ENCODE data around the gene IMMP1L. TPM values are rescaled to one million over a fixed set of nuclear protein-coding genes. Genes with fewer than 3 reads are reported as not detected.

The IMMP1L gene
- total and polyA plus RNA-seq, 2 donors (not counting 1 experiment from before 2014, with no cell fraction given), result 14.3 to 16.5 TPM

DNA sequence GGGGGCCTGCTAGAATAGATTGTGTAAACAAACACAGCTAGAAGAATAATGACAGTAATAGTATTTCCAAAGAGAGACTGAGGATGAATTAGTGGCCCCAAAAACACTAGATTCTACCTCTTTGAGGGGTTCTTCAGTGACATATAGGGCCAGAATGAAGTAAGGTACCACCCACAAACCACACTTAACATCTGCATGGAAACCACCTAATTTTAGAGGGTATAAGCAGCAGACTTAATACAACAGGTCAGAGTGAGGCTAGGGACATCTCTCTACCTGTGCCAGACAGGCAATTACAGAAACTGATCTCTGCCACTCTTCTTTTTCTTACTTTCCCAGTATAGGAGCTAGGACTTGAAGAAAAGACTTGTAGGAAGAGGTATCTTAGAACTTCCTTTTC lies 20.3 kb upstream of the IMMP1L start:
- no peaks in the 10 kb centered on the region for H4K20me1 ChIP-seq (ENCODE audit: control insufficient read depth, insufficient read depth, low read length, poor library complexity, severe bottlenecking)
- no peak for TF ChIP-seq EZH2 (IDR thresholded peaks at IDR 0.05; ENCODE audit: borderline replicate concordance, insufficient read depth, low read depth, low read length, poor library complexity, severe bottlenecking)
- TF ChIP-seq, protein P1, sequence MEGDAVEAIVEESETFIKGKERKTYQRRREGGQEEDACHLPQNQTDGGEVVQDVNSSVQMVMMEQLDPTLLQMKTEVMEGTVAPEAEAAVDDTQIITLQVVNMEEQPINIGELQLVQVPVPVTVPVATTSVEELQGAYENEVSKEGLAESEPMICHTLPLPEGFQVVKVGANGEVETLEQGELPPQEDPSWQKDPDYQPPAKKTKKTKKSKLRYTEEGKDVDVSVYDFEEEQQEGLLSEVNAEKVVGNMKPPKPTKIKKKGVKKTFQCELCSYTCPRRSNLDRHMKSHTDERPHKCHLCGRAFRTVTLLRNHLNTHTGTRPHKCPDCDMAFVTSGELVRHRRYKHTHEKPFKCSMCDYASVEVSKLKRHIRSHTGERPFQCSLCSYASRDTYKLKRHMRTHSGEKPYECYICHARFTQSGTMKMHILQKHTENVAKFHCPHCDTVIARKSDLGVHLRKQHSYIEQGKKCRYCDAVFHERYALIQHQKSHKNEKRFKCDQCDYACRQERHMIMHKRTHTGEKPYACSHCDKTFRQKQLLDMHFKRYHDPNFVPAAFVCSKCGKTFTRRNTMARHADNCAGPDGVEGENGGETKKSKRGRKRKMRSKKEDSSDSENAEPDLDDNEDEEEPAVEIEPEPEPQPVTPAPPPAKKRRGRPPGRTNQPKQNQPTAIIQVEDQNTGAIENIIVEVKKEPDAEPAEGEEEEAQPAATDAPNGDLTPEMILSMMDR (IDR thresholded peaks at IDR 0.05), result no peak
- Mint-ChIP-seq H3K27me3 (no peaks in the 10 kb centered on the region), H3K4me1 (no peaks in the 10 kb centered on the region), H3K4me3 (no peak overlapping the region), H3K9me3 (ENCODE audit: insufficient read depth) (no peaks in the 10 kb centered on the region), H3K27ac (no peak overlapping the region)
- H3K79me2 ChIP-seq (ENCODE audit: control insufficient read depth, insufficient read depth, low read length), result no peaks in the 10 kb centered on the region
- no peak overlapping the region for H2AFZ ChIP-seq (ENCODE audit: insufficient read depth, low read depth, low read length, poor library complexity, severe bottlenecking)
- H3K4me3 ChIP-seq (ENCODE audit: control extremely low read depth in 1 of 5, extremely low read depth in 1 of 5, insufficient read depth in 1 of 5, low read depth in 2 of 5, low read length in 4 of 5), result no peak overlapping the region
- POLR2A ChIA-PET, result no interaction called here
- ATAC-seq (ENCODE audit: low read depth) (no peak), DNase-seq (no peak)
- H3K36me3 ChIP-seq (replicated peaks in 1 of 2; ENCODE audit: control extremely low read depth in 1 of 2, control insufficient read depth in 1 of 2, extremely low read depth in 1 of 2, insufficient read depth in 2 of 2, low read length in 1 of 2), result no peaks in the 10 kb centered on the region
- no peak overlapping the region for H3K9ac ChIP-seq (ENCODE audit: low read length)
- CTCF ChIA-PET, result no interaction called here
- no peak overlapping the region for H3K4me2 ChIP-seq (replicated peaks; ENCODE audit: low read depth, low read length, poor library complexity, severe bottlenecking)
- intact Hi-C loops (cut with micrococcal nuclease), result no loop called here
- no peaks in the 10 kb centered on the region for H3K4me1 ChIP-seq (ENCODE audit: control insufficient read depth in 2 of 2, insufficient read depth in 2 of 2, low read length in 2 of 2)
- no peak overlapping the region for H3K27ac ChIP-seq (ENCODE audit: low read length in 2 of 2)
- H3K9me3 ChIP-seq (ENCODE audit: control extremely low read depth in 1 of 3, control insufficient read depth in 2 of 3, insufficient read depth in 1 of 3, low read length in 2 of 3), result peaks cover 0 to 6% (median 0%) of the 10 kb centered on the region in 3 donors
- H3K27me3 ChIP-seq (replicated peaks in 1 of 4; ENCODE audit: control extremely low read depth in 1 of 4, control insufficient read depth in 3 of 4, insufficient read depth in 4 of 4, low read length in 3 of 4), result no peaks in the 10 kb centered on the region

DNA sequence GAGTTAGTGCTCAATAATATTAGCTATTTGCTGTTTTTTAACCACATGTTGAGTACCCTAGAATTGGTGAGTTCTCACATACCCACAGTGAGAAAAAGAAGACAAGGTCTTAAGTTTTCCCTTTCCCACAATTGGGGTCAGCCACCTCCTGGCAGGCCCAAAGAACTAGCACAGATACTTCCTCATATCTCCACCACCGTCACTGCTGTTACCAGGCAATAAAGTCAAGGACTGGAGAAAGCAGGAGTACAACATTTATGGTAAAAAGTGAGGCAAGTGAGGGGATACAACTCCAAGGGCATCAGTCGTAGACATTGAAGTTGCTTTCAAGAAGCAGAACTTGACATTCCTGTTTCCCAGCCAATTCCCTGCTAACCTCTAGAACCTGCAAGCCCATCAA lies 19.8 kb upstream of the IMMP1L start:
- no peak overlapping the region for H2AFZ ChIP-seq (ENCODE audit: insufficient read depth, low read depth, low read length, poor library complexity, severe bottlenecking)
- no peaks in the 10 kb centered on the region for H3K36me3 ChIP-seq (replicated peaks in 1 of 2; ENCODE audit: control extremely low read depth in 1 of 2, control insufficient read depth in 1 of 2, extremely low read depth in 1 of 2, insufficient read depth in 2 of 2, low read length in 1 of 2)
- no peaks in the 10 kb centered on the region for H3K4me1 ChIP-seq (ENCODE audit: control insufficient read depth in 2 of 2, insufficient read depth in 2 of 2, low read length in 2 of 2)
- ChIA-PET CTCF (no interaction called here), POLR2A (no interaction called here)
- H3K4me3 ChIP-seq (ENCODE audit: control extremely low read depth in 1 of 5, extremely low read depth in 1 of 5, insufficient read depth in 1 of 5, low read depth in 2 of 5, low read length in 4 of 5), result no peak overlapping the region
- no peak overlapping the region for H3K27ac ChIP-seq (ENCODE audit: low read length in 2 of 2)
- no peaks in the 10 kb centered on the region for H3K27me3 ChIP-seq (replicated peaks in 1 of 4; ENCODE audit: control extremely low read depth in 1 of 4, control insufficient read depth in 3 of 4, insufficient read depth in 4 of 4, low read length in 3 of 4)
- no peaks in the 10 kb centered on the region for H3K79me2 ChIP-seq (ENCODE audit: control insufficient read depth, insufficient read depth, low read length)
- no peaks in the 10 kb centered on the region for H4K20me1 ChIP-seq (ENCODE audit: control insufficient read depth, insufficient read depth, low read length, poor library complexity, severe bottlenecking)
- Mint-ChIP-seq H3K9me3 (ENCODE audit: insufficient read depth) (no peaks in the 10 kb centered on the region), H3K27ac (no peak overlapping the region), H3K4me3 (no peak overlapping the region), H3K27me3 (no peaks in the 10 kb centered on the region), H3K4me1 (no peaks in the 10 kb centered on the region)
- no peak overlapping the region for H3K9ac ChIP-seq (ENCODE audit: low read length)
- H3K4me2 ChIP-seq (replicated peaks; ENCODE audit: low read depth, low read length, poor library complexity, severe bottlenecking), result no peak overlapping the region
- intact Hi-C loops (cut with micrococcal nuclease), result no loop called here
- DNase-seq (no peak), ATAC-seq (ENCODE audit: low read depth) (no peak)
- no CpG with 5 or more reads among the region's 2 CpGs for WGBS (ENCODE audit: insufficient coverage)
- peaks cover 0 to 6% (median 0%) of the 10 kb centered on the region in 3 donors for H3K9me3 ChIP-seq (ENCODE audit: control extremely low read depth in 1 of 3, control insufficient read depth in 2 of 3, insufficient read depth in 1 of 3, low read length in 2 of 3)
- TF ChIP-seq, protein P1 (IDR thresholded peaks at IDR 0.05), result no peak
- no peak for TF ChIP-seq EZH2 (IDR thresholded peaks at IDR 0.05; ENCODE audit: borderline replicate concordance, insufficient read depth, low read depth, low read length, poor library complexity, severe bottlenecking)

All from B cell (primary cell).